Erythroblast (primary cell): ENCODE results near the gene TSNAX.

Source experiments
- DNase-seq, 2 experiments: peaks; one replicate each; lab custom pipeline; 2025; lab: John Stamatoyannopoulos, UW
- GATA1 ChIP-seq: IDR thresholded peaks from 2 replicates; pipeline ENCODE4 v1.6.1; 2011; ENCODE audit warnings: low read depth, mild to moderate bottlenecking, control low read depth, low read length, moderate library complexity
- POLR2A ChIP-seq: IDR thresholded peaks from 2 replicates; pipeline ENCODE4 v1.6.1; 2011; ENCODE audit warnings: mild to moderate bottlenecking, low read length

TSNAX gene

DNA sequence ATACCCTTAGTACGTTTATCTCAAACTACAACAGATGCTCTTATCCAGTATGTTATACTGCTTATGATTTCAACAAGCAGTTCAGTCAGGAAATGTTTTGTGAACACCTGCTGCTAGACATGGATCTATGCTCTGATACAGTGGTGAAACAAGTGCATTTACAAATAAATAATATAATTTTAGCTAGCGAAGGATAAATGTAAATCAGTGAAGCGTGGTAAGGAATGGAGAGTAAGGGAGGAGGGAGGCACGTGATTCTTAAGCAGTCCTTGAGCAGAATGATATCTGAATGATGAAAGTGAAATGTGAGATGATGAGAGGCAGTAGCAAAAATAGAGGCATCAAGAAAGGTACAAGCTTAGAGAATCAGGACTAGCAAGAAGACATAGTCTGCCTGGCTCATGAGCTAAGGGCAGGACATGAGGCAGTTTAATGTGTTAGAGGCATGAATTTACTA lies 6.3 kb downstream of the TSNAX start:
- no peak for DNase-seq
- TF ChIP-seq POLR2A (no peak), GATA1 (no peak)

DNA sequence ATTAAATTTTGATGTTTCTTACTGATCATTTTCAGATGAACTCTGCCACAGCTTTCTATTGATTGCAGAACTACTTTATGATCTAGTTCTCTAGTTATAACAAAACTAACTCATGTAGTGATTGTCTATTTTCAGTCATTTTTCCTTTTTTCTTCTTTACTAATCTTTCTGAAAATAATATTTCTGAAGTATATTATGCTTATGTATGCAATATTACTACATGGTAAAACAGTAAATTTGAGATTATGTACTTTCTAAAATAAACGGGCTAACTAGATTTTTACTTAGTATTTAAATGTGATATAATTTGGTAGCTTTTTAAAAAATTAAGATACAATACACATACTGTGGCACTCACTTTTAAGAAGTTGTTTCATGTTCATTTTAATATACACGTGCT lies 7.6 kb downstream of the TSNAX start:
- no peak for TF ChIP-seq GATA1
- TF ChIP-seq POLR2A: no peak
- no peak for DNase-seq

DNA sequence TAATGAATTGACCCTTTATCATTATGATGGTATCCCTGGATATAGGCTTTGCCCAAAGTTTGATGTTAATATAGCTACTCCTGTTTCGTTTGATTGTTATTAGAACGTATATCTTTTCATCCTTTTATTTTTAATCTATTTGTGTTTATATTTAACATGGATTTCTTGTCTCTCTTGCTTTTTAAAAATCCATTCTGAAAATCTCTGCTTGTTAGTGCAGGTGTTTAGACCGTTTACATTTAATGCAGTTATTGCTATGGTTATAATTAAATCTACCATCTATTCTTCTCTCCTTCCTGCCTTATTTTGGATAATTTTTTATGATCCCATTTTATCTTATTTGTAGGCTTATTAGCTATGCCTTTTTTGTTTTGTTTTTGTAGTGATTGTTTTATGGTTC lies 12.4 kb downstream of the TSNAX start:
- no peak for DNase-seq
- no peak for TF ChIP-seq POLR2A
- TF ChIP-seq GATA1: no peak

DNA sequence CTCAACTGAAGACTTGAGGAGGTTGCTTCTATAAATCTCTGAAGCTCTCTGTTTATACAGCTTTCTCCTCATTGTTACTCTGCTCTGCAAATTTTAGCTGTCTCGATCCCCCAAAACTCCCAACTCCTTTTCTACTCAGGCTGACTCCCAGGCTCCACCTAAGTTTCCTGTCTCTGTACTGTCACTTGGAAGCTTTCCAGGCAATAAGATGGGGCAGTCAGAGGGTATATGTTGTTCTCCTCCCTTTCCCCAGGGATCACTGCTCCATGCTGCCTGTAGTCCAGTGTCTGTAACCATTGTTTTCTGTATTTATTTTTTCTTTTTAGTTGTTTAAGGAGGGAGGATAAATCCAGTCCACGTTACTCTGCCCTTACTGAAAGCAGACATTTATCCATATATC lies 13.4 kb downstream of the TSNAX start:
- TF ChIP-seq POLR2A (no peak), GATA1 (no peak)
- DNase-seq: no peak

DNA sequence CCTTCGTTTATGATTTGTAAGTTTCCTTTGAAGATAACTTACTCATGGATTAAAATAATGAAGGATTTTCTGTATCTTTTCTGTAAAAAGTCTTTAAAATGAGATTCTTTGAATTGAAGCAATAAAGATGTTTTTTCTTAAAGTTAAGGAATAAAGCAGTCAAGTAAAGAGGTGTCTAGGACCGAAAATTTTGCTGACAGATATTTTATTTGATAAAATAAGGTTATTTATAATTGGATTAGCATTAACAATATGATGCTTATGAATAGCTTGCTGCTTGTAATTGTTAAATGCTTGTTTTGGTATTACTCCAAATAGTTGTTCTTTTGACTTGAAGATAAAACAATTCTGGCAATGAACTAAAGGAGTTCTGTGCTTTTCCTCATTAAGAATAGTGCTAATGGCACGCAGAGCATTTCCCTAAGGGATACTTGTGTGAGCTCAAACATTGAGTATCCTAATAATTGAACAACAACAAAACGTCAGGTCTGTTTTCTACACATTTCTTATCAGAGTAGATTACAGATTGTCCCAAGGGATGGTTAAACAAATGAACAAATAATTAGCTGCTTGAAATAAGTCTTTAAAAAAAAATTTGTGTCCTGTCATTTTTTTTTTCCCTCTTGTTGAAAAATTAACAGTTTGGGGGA lies 16.6 kb downstream of the TSNAX start:
- no peak for DNase-seq
- TF ChIP-seq POLR2A (no peak), GATA1 (no peak)

DNA sequence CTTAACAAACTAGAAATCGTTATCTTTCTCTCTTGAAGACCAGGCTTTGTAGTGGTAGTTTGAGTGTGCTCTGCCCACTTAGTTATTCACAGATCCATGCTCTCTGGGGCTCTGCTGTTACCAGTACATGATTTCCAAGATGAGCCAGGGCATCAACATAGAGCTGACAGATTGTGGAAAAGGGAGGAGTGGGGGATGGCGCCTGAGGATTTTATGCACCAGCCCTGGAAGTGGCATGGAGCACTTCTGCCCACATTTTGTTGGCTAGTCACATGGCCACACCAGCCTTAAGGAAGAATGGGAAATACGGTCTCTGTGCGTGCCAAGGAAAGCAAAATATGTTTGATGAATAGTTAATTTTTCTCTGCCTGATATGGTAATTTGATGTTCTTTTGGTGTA lies 18.2 kb downstream of the TSNAX start:
- no peak for DNase-seq
- TF ChIP-seq GATA1: no peak
- TF ChIP-seq POLR2A: no peak

DNA sequence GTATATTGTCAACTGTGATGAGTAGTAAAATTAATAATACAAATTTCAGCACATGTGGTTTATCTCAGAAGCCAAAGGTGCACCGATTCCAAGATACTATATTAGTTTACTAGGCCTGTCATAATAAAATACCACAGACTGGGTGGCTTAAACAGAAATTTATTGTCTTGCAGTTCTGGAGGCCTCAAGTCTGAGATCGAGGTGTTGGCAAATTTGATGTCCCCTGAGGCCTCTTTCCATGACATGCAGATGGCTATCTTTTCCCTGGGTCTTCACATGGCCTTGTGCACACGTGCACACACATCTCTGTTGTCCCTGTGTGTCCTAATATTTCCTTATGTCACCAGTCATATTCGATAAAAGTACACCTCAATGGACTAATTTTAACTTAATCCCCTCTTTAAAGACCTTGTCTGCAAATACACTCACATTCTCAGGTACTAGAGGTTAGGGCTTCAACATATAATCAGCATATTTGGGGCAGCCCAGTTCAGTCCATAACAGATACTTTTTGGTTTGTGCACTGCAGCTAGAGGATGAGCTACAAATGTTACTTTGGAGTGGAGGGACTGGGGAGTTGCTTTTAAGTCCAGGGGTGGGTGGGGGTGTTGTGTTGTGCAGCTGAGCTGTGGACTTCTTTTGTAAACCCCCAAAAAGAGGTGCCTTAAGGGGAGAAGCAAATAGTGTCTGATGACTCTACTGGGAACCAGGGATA lies 21.4 kb downstream of the TSNAX start:
- TF ChIP-seq POLR2A (no peak), GATA1 (no peak)
- DNase-seq: peak; percentile 59 to 68

DNA sequence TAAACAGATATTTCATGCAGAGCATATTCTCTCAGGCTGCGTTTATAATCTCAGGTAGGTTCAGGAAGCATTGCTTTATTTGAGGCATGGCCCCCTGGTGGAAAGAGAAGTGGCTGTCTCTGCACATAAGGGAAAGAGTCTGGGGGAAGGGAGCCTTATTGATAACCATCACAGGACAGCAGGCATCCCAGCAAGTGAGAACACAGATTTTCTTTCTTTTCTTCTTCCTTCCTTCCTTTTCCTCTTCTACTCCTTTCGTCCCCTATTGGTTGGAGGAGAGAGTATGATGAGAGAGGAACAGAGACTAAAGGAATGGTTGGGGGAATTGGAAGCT lies 21.9 kb downstream of the TSNAX start:
- TF ChIP-seq GATA1 (no peak), POLR2A (no peak)
- DNase-seq: peak; percentile 22 to 36

DNA sequence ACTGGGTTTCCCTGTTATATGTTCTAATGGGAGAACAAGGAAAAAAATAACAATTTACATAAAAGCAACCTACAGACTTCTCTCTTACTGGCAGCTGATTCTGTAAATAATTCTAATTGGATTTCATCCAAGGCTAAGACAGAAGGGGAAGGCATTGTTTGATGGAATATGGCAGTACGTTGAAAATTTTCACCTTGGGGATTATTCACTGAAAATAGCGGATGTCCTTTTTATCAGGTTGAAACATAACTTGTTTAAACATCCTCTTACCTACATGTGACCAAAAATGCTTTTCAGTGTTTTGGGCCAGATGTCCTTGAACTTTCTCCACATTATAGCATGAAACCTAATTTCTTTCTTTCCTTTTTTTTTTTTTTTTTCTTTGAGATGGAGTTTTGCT lies 24.9 kb downstream of the TSNAX start:
- DNase-seq: no peak
- TF ChIP-seq POLR2A: no peak
- no peak for TF ChIP-seq GATA1

DNA sequence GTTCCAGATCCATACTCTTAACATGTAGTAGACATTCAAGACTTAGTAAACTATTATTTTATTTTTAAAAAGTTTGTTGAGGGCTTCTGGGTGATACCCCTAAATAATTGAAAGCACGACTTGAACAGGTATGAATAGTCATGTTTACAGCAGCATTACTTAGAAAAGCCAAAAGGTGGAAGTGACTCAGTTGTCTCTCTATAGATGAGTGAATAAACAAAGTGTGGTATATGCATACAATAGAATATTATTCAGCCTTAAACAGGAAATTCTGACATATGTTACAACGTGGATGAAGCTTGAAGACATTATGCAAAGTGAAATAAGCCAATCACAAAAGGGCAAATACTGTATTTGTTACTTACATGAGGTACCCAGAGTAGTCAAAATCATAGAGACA lies 26.5 kb downstream of the TSNAX start:
- TF ChIP-seq POLR2A: no peak
- no peak for TF ChIP-seq GATA1
- DNase-seq: no peak

DNA sequence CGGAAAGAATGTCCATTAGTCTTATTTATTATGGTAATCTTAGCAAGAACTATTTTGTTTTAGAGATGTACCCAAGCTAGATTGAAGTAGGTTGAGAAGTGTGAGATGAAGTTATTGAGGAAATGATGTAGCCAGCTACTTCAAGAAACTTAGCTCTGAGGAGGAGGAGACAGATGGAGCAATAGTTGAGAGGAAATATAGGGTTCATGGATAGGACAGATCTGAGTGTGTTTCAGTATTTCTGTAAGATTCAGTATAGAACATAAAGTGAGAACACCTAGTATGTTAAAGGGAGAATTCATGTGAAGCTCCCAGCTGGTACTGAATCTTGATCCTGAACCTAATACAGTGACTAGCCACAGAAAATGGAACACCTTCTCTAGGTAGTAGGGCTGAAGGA lies 28.9 kb downstream of the TSNAX start:
- no peak for TF ChIP-seq GATA1
- TF ChIP-seq POLR2A: no peak

DNA sequence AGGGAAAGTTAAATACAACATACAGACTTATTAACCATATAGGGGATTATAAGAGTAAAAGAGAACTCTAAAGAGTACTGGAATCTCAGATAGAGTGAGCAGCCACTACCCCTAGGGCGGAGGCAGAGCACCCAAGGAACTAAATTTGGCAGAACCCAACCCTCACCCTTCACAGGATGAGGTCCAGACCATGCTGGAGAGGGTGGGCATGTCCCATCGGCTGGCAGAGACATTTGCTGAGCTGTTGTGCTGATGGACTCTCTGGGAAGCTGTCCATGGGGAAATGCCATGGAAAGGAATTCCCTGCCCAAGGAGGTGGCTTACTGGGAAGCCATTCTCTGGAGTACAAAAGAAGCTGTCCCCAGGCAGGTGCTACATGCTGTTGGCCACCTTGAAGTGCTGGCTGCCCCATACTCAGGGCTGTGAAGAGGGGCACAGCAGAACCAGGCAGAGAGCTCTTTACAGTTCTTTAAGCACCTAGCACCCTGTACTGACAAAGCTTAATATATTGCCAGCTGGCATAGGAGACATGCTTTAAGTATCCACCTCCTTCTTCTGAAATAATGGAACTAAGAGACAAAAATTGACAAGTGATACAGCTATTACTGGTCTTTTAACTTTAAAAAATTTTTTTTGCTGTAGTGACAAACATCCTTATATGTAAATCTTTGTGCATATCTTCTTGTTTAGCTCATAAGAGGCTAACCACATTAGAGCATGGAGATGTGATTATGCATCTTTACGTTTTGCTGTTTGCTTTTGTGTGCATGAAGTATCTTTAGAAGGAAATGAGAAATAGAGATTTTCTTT lies 29.6 kb downstream of the TSNAX start:
- TF ChIP-seq POLR2A (no peak), GATA1 (no peak)
- no peak for DNase-seq

More for the DNA sequence above, 28.9 kb downstream of the TSNAX start:
- no peak for DNase-seq

DNA sequence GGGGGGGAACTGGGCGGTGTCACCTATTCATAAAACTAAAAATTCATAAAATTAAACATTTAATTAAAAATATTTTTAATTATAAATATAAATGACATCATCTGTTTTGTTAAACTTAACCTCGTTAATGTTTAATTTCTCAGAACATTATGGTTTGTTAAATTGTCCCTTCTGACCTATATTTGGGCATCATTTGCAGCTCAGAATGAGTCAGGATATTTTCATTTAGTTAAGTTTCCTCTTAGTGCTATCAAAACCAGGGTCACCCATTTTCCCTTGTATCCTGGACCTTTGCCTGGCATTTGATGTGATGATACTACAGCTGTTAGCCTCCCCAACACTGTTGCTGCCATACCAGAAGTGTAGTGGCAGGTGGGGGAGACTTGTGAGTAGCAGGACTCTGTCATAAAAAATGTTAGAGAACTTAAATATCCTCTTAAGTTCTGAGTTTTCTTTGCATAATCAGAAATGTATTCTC lies 30.3 kb downstream of the TSNAX start:
- no peak for TF ChIP-seq GATA1
- TF ChIP-seq POLR2A: no peak
- DNase-seq: no peak
